SU-DHL-6 (cell line): Measurements from ENCODE around the gene FAM229B.

ENCODE experiments used
- H2AFZ ChIP-seq: fragments of 200-600 bp; sonication (generic); 2 replicates; pipeline ENCODE4 v1.6.1; 2014; ENCODE audit warnings: low read depth, mild to moderate bottlenecking, moderate library complexity, mixed read lengths, antibody characterized with exemption, low read length; ENCODE audit not compliant: severe bottlenecking
- H3F3A ChIP-seq: fragments of 200-600 bp; shearing (Covaris generic); 2 replicates; pipeline ENCODE4 v1.6.0; 2016; ENCODE audit warnings: antibody characterized with exemption, mild to moderate bottlenecking; ENCODE audit not compliant: insufficient read depth
- H3K27ac ChIP-seq: fragments of 200-600 bp; sonication (generic); 2 replicates; pipeline ENCODE4 v1.5.1; 2016; ENCODE audit warnings: low read depth, mild to moderate bottlenecking, low read length, moderate library complexity, mixed read lengths
- H3K27me3 ChIP-seq: fragments of 200-600 bp; sonication (generic), shearing (Covaris generic); 2 replicates; pipeline ENCODE4 v1.6.0; 2014; ENCODE audit warnings: mild to moderate bottlenecking, low read length
- H3K36me3 ChIP-seq: fragments of 200-600 bp; sonication (generic); 2 replicates; pipeline ENCODE4 v1.6.1; 2014; ENCODE audit warnings: mild to moderate bottlenecking, low read length, mixed read lengths
- H3K4me2 ChIP-seq: fragments of 300-600, 200-600 bp; shearing (Covaris generic), sonication (generic); 2 replicates; pipeline ENCODE4 v1.6.0; 2014; ENCODE audit warnings: low read length, low read depth, mild to moderate bottlenecking; ENCODE audit not compliant: poor library complexity, severe bottlenecking
- H3K4me3 ChIP-seq: fragments of 200-600 bp; sonication (generic); 2 replicates; pipeline ENCODE4 v1.5.1; 2014; ENCODE audit warnings: antibody characterized with exemption, low read length, mild to moderate bottlenecking, mixed read lengths; ENCODE audit not compliant: insufficient read depth, poor library complexity, severe bottlenecking
- H3K79me2 ChIP-seq: fragments of 200-600 bp; sonication (generic); 2 replicates; pipeline ENCODE4 v1.6.1; 2014; ENCODE audit warnings: mild to moderate bottlenecking, low read length, moderate library complexity; ENCODE audit not compliant: insufficient read depth
- H3K9ac ChIP-seq: fragments of 200-600 bp; sonication (generic); 2 replicates; pipeline ENCODE4 v1.7.0; 2014; ENCODE audit warnings: mild to moderate bottlenecking, low read length
- H3K9me2 ChIP-seq: fragments of 200-600 bp; sonication (generic); replicated peaks from 2 replicates; pipeline ENCODE4 v1.6.1; 2014; ENCODE audit warnings: low read length; ENCODE audit not compliant: insufficient read depth
- H3K9me3 ChIP-seq: fragments of 200-600 bp; sonication (generic); 2 replicates; pipeline ENCODE4 v1.6.1; 2014; ENCODE audit warnings: low read length, mixed read lengths; ENCODE audit not compliant: insufficient read depth
- H4K20me1 ChIP-seq: fragments of 200-600 bp; sonication (generic); 2 replicates; pipeline ENCODE4 v1.6.1; 2014; ENCODE audit warnings: low read depth, mild to moderate bottlenecking, antibody characterized with exemption, low read length, moderate library complexity, mixed read lengths
- EZH2phosphoT487 ChIP-seq: fragments of 200-600 bp; sonication (generic), shearing (Covaris generic); conservative IDR thresholded peaks from 2 replicates; pipeline ENCODE4 v1.6.1; 2018; ENCODE audit warnings: mild to moderate bottlenecking, antibody characterized with exemption, low read length, moderate library complexity, mixed read lengths
- TF ChIP-seq, protein P1 (sequence below): fragments of 200-600 bp; sonication (generic); IDR thresholded peaks from one replicate; pipeline ENCODE4 v1.5.1; 2017; ENCODE audit warnings: antibody characterized with exemption, mild to moderate bottlenecking, low read length, moderate library complexity; ENCODE audit not compliant: insufficient read depth, poor library complexity, severe bottlenecking

The FAM229B gene

GRCh38 chr6:112123982-112124381 is 36.6 kb downstream of the FAM229B start:
- Histone ChIP-seq H2AFZ (no peak overlapping the region), H3K4me2 (no peak overlapping the region), H3K27ac (no peak overlapping the region), H3K4me3 (no peak overlapping the region), H3K9ac (no peak overlapping the region), H3K79me2 (no peaks in the 10 kb centered on the region), H3K9me3 (no peaks in the 10 kb centered on the region), H3K27me3 (no peaks in the 10 kb centered on the region), H3F3A (no peaks in the 10 kb centered on the region), H3K36me3 (no peaks in the 10 kb centered on the region), H4K20me1 (no peaks in the 10 kb centered on the region), H3K9me2 (no peaks in the 10 kb centered on the region)
- TF ChIP-seq, protein P1, sequence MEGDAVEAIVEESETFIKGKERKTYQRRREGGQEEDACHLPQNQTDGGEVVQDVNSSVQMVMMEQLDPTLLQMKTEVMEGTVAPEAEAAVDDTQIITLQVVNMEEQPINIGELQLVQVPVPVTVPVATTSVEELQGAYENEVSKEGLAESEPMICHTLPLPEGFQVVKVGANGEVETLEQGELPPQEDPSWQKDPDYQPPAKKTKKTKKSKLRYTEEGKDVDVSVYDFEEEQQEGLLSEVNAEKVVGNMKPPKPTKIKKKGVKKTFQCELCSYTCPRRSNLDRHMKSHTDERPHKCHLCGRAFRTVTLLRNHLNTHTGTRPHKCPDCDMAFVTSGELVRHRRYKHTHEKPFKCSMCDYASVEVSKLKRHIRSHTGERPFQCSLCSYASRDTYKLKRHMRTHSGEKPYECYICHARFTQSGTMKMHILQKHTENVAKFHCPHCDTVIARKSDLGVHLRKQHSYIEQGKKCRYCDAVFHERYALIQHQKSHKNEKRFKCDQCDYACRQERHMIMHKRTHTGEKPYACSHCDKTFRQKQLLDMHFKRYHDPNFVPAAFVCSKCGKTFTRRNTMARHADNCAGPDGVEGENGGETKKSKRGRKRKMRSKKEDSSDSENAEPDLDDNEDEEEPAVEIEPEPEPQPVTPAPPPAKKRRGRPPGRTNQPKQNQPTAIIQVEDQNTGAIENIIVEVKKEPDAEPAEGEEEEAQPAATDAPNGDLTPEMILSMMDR = no peak

DNA sequence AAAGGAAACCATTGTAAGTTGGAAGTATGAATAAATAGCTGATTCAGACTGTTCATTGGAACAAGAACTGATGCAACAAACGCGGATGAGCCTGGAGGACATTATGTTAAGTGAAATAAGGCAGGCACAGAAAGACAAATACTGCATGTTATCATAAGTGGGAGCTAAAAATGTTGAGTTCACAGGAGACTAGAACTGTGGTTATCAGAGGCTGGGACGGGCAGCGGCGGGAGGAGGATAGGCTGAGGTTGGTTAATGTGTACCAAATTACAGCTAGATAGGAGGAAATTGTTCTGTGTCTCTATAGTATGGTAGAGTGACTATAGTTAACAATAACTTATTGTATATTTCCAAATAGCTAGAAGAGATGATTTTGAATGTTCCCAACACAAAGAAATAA is 40.8 kb downstream of the FAM229B start:
- Histone ChIP-seq H3F3A (no peaks in the 10 kb centered on the region), H3K4me2 (no peak overlapping the region), H3K9me2 (no peaks in the 10 kb centered on the region), H3K27ac (no peak overlapping the region), H2AFZ (no peak overlapping the region), H3K9me3 (no peaks in the 10 kb centered on the region), H3K9ac (no peak overlapping the region), H3K4me3 (no peak overlapping the region), H3K79me2 (no peaks in the 10 kb centered on the region), H4K20me1 (no peaks in the 10 kb centered on the region), H3K27me3 (no peaks in the 10 kb centered on the region), H3K36me3 (no peaks in the 10 kb centered on the region)
- TF ChIP-seq, protein P1 = no peak
- TF ChIP-seq EZH2phosphoT487 = no peak

- Histone ChIP-seq H4K20me1 (no peaks in the 10 kb centered on the region), H3K79me2 (no peaks in the 10 kb centered on the region), H3K27me3 (no peaks in the 10 kb centered on the region), H3K27ac (no peak overlapping the region), H3K36me3 (no peaks in the 10 kb centered on the region), H3K4me2 (no peak overlapping the region), H3F3A (no peaks in the 10 kb centered on the region), H3K4me3 (no peak overlapping the region), H3K9me2 (no peaks in the 10 kb centered on the region), H3K9ac (no peak overlapping the region), H2AFZ (no peak overlapping the region), H3K9me3 (no peaks in the 10 kb centered on the region)
- TF ChIP-seq, protein P1 = no peak
- TF ChIP-seq EZH2phosphoT487 = no peak
These were observed 43.5 kb downstream of the FAM229B start for GRCh38 chr6:112130878-112131277.

DNA sequence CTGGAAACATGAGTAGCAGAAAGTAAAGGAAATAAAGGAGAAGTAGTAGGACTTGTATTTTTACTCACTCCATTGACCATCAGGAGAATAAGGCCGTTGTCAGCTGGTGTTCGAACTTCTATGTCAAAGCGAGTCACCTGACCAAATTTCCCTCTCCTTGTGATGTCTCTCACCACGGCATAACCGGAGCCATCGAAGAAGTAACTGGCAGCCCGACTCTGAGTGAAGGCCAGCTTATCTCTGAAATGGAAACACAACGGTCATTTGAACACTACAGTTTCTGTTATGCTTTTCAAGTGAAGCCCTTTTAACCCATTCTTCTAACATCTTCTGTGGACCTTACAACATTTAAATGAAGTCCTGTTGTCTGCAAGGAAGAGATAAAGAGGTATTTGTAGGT is 51.7 kb downstream of the FAM229B start:
- Histone ChIP-seq H2AFZ (no peak overlapping the region), H3K4me2 (no peak overlapping the region)

More for the DNA sequence above, 51.7 kb downstream of the FAM229B start:
- Histone ChIP-seq H3K9me2 (no peaks in the 10 kb centered on the region), H3K36me3 (no peaks in the 10 kb centered on the region), H3K4me3 (no peak overlapping the region), H3K27ac (no peak overlapping the region), H3F3A (no peaks in the 10 kb centered on the region), H3K9me3 (no peaks in the 10 kb centered on the region), H4K20me1 (no peaks in the 10 kb centered on the region), H3K27me3 (no peaks in the 10 kb centered on the region), H3K9ac (no peak overlapping the region), H3K79me2 (no peaks in the 10 kb centered on the region)
- TF ChIP-seq EZH2phosphoT487 = no peak
- TF ChIP-seq, protein P1 = no peak
